HCT116 (cell line): ENCODE results near the gene WSB1. TPM values are rescaled to one million over a fixed set of nuclear protein-coding genes. Genes with fewer than 3 reads are reported as not detected.
"Not testable (repeated sequence)": the region's sequence is repeated elsewhere in the genome, so short reads cannot be mapped to it uniquely, and the experiment has no call there.

Experiments
- ATAC-seq: fragments of 200-7000 bp; cut with Tn5 transposase; 2 replicates; pipeline ENCODE4 v1.9.1; 2020; ENCODE audit warnings: mild to moderate bottlenecking, moderate library complexity
- BruUV-seq: library from RNA; stranded (reverse); fragments of 400-500 nt; replicated peaks from 2 replicates; lab custom pipeline; 2021; lab: Mats Ljungman, UMichigan
- CTCF ChIA-PET: fragments of 300-600 bp; sonication (Branson Sonifier 250); formaldehyde crosslinking; loops from one replicate; lab custom pipeline; 2021; ENCODE audit warnings: antibody characterized with exemption; lab: Charles Lee
- POLR2A ChIA-PET: fragments of 300-600, 350-600 bp; sonication (Branson Sonifier 250); formaldehyde crosslinking; loops from one replicate; lab custom pipeline; 2021; ENCODE audit warnings: antibody characterized with exemption; lab: Charles Lee
- RAD21 ChIA-PET, 2 experiments: fragments of 300-600 bp; sonication (Branson Sonifier 250); formaldehyde crosslinking; loops; one replicate each; lab custom pipeline; 2023; ENCODE audit warnings: low total read pairs in 2 of 2; ENCODE audit not compliant: uncharacterized antibody in 2 of 2, unreplicated experiment in 2 of 2, low non-redundant PET in 1 of 2; lab: Charles Lee
- DNase-seq: peaks from one replicate; pipeline ENCODE4 v3.0.0-alpha.2; 2010; ENCODE audit warnings: low read depth, low spot score
- H2AFZ ChIP-seq: fragments of 200-600 bp; shearing (Covaris generic), sonication (generic); 2 replicates; pipeline ENCODE4 v1.6.1; 2017; ENCODE audit warnings: low read depth, mixed run types, mixed read lengths, antibody characterized with exemption, low read length; ENCODE audit not compliant: poor library complexity, severe bottlenecking
- H3K27ac ChIP-seq: 2 replicates; pipeline ENCODE4 v1.5.1; 2012; ENCODE audit warnings: low read depth, low read length
- H3K27me3 ChIP-seq: fragments of 200-600 bp; sonication (generic); 2 replicates; pipeline ENCODE4 v1.6.1; 2016; ENCODE audit warnings: mixed run types, low read length, mixed read lengths; ENCODE audit not compliant: insufficient read depth
- H3K36me3 ChIP-seq, 2 experiments: fragments of 200-500 bp in 1 of 2; fragments of 200-600 bp in 1 of 2; sonication (Bioruptor generic) in 1 of 2; sonication (generic) in 1 of 2; 2 replicates each; pipeline versions ENCODE4 v1.5.1 to v1.6.1; 2014 to 2016; ENCODE audit warnings: low read length in 2 of 2, inconsistent platforms in 1 of 2, mixed read lengths in 1 of 2, mixed run types in 1 of 2; ENCODE audit not compliant: insufficient read depth in 2 of 2, control insufficient read depth in 1 of 2
- H3K4me1 ChIP-seq, 2 experiments: fragments of 200-600 bp in 1 of 2; sonication (generic) in 1 of 2; 2 replicates each; pipeline versions ENCODE4 v1.5.1 to v1.6.1; 2012 to 2017; ENCODE audit warnings: low read length in 2 of 2, inconsistent platforms in 1 of 2, mild to moderate bottlenecking in 1 of 2, mixed read lengths in 1 of 2, mixed run types in 1 of 2, moderate library complexity in 1 of 2; ENCODE audit not compliant: insufficient read depth in 2 of 2, control insufficient read depth in 1 of 2
- H3K4me2 ChIP-seq: fragments of 200-600 bp; sonication (generic); 2 replicates; pipeline ENCODE4 v1.6.1; 2017; ENCODE audit warnings: mixed run types, low read length, mixed read lengths
- H3K4me3 ChIP-seq, 2 experiments: fragments of 200-600 bp in 1 of 2; sonication (generic) in 1 of 2; replicated peaks in 1 of 2; 2 replicates each; pipeline ENCODE4 v1.5.1; 2011 to 2016; ENCODE audit warnings: low read length in 2 of 2, control low read depth in 1 of 2, low read depth in 1 of 2, mild to moderate bottlenecking in 1 of 2, mixed read lengths in 1 of 2, mixed run types in 1 of 2
- H3K79me2 ChIP-seq: fragments of 200-600 bp; sonication (generic); 2 replicates; pipeline ENCODE4 v1.6.1; 2017; ENCODE audit warnings: mild to moderate bottlenecking, mixed run types, low read length, moderate library complexity, mixed read lengths; ENCODE audit not compliant: insufficient read depth
- H3K9ac ChIP-seq: fragments of 200-600 bp; sonication (generic); 2 replicates; pipeline ENCODE4 v1.6.1; 2016; ENCODE audit warnings: low read length, mixed read lengths
- H3K9me2 ChIP-seq: fragments of 200-600 bp; sonication (generic), shearing (Covaris generic); 2 replicates; pipeline ENCODE4 v1.6.1; 2017; ENCODE audit warnings: mixed run types, mild to moderate bottlenecking, moderate library complexity; ENCODE audit not compliant: insufficient read depth
- H3K9me3 ChIP-seq, 2 experiments: fragments of 200-500 bp in 1 of 2; fragments of 200-600 bp in 1 of 2; sonication (Bioruptor generic) in 1 of 2; sonication (generic) in 1 of 2; 2 replicates each; pipeline ENCODE4 v1.6.1; 2014 to 2017; ENCODE audit warnings: low read length in 2 of 2, mixed read lengths in 2 of 2, inconsistent platforms in 1 of 2, low read depth in 1 of 2, mild to moderate bottlenecking in 1 of 2, mixed run types in 1 of 2, moderate library complexity in 1 of 2; ENCODE audit not compliant: control insufficient read depth in 1 of 2, insufficient read depth in 1 of 2
- H4K20me1 ChIP-seq: fragments of 200-600 bp; sonication (generic), shearing (Covaris generic); 2 replicates; pipeline ENCODE4 v1.6.1; 2017; ENCODE audit warnings: mixed run types, mild to moderate bottlenecking, moderate library complexity; ENCODE audit not compliant: insufficient read depth
- CBX3 ChIP-seq: IDR thresholded peaks from 2 replicates; pipeline ENCODE4 v1.6.1; 2012; ENCODE audit warnings: low read depth
- FOSL1 ChIP-seq: IDR thresholded peaks from 2 replicates; pipeline ENCODE4 v1.6.1; 2012; ENCODE audit warnings: low read depth
- ZNF274 ChIP-seq: fragments of 200-500 bp; sonication (Bioruptor generic); IDR thresholded peaks from 2 replicates; pipeline ENCODE4 v1.6.1; 2014; ENCODE audit warnings: mild to moderate bottlenecking, low read depth, low read length, inconsistent platforms
- intact Hi-C: fragments of 100-400 bp; cut with micrococcal nuclease; formaldehyde crosslinking; loops from 2 replicates; pipeline ENCODE4 v1.10.0; 2022
- total RNA-seq: library from RNA; stranded (reverse); gene quantifications from one replicate; pipeline ENCODE4 v1.2.1, GENCODE V29; 2021; ENCODE audit not compliant: unreplicated experiment
- TF ChIP-seq, protein P1 (sequence below), 3 experiments: fragments of 200-600 bp in 1 of 3; sonication (generic) in 1 of 3; IDR thresholded peaks in 2 of 3; conservative IDR thresholded peaks in 1 of 3; 2 replicates each; pipeline ENCODE4 v1.5.1; 2012 to 2017; ENCODE audit warnings: low read depth in 2 of 3, low read length in 2 of 3, antibody characterized with exemption in 1 of 3, borderline replicate concordance in 1 of 3, control low read depth in 1 of 3, mild to moderate bottlenecking in 1 of 3, mixed read lengths in 1 of 3, mixed run types in 1 of 3, moderate library complexity in 1 of 3; ENCODE audit not compliant: insufficient read depth in 1 of 3
- TF ChIP-seq, protein P2 (sequence below): IDR thresholded peaks from 2 replicates; pipeline ENCODE4 v1.6.1; 2012; ENCODE audit warnings: low read depth

Gene WSB1
- total RNA-seq, 1 experiment from 2014 or later = 88.0 TPM

DNA sequence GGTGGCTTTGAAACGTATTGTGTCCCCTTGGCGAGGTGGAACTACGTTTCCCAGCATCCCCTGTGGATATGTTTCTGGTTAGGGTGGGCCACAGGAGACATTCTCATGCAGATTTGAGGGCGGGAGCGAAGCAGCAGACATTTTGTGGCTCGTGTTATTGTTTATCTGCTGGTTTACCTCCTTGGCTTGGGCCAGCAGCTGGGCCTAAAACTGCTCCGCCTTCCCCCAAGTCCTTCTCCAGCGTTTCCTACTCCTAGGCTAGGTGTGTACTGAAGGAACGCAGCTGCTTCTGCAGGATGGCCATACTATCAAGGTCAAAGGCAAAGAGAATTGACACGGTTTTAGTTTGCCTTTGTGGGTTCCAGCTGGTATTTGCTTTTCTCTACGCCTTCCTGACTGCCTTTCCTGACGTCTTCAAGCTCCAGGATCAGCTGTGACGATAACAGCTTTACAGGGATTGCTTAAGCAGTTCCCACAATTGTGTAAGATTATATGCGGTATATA is 17.2 kb upstream of the WSB1 start:
- no peaks in the 10 kb centered on the region for H3K79me2 ChIP-seq
- intact Hi-C loops = no loop called here
- no peaks in the 10 kb centered on the region for H3K27me3 ChIP-seq
- TF ChIP-seq, protein P1, sequence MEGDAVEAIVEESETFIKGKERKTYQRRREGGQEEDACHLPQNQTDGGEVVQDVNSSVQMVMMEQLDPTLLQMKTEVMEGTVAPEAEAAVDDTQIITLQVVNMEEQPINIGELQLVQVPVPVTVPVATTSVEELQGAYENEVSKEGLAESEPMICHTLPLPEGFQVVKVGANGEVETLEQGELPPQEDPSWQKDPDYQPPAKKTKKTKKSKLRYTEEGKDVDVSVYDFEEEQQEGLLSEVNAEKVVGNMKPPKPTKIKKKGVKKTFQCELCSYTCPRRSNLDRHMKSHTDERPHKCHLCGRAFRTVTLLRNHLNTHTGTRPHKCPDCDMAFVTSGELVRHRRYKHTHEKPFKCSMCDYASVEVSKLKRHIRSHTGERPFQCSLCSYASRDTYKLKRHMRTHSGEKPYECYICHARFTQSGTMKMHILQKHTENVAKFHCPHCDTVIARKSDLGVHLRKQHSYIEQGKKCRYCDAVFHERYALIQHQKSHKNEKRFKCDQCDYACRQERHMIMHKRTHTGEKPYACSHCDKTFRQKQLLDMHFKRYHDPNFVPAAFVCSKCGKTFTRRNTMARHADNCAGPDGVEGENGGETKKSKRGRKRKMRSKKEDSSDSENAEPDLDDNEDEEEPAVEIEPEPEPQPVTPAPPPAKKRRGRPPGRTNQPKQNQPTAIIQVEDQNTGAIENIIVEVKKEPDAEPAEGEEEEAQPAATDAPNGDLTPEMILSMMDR (IDR thresholded peaks at IDR 0.05 in 2 of 3, conservative IDR thresholded peaks at IDR 0.05 in 1 of 3; ENCODE audit: borderline replicate concordance in 1 of 3, insufficient read depth in 1 of 3, low read depth in 2 of 3, low read length in 2 of 3) = no peak
- TF ChIP-seq ZNF274 (no peak), CBX3 (no peak), FOSL1 (no peak)
- TF ChIP-seq, protein P2, sequence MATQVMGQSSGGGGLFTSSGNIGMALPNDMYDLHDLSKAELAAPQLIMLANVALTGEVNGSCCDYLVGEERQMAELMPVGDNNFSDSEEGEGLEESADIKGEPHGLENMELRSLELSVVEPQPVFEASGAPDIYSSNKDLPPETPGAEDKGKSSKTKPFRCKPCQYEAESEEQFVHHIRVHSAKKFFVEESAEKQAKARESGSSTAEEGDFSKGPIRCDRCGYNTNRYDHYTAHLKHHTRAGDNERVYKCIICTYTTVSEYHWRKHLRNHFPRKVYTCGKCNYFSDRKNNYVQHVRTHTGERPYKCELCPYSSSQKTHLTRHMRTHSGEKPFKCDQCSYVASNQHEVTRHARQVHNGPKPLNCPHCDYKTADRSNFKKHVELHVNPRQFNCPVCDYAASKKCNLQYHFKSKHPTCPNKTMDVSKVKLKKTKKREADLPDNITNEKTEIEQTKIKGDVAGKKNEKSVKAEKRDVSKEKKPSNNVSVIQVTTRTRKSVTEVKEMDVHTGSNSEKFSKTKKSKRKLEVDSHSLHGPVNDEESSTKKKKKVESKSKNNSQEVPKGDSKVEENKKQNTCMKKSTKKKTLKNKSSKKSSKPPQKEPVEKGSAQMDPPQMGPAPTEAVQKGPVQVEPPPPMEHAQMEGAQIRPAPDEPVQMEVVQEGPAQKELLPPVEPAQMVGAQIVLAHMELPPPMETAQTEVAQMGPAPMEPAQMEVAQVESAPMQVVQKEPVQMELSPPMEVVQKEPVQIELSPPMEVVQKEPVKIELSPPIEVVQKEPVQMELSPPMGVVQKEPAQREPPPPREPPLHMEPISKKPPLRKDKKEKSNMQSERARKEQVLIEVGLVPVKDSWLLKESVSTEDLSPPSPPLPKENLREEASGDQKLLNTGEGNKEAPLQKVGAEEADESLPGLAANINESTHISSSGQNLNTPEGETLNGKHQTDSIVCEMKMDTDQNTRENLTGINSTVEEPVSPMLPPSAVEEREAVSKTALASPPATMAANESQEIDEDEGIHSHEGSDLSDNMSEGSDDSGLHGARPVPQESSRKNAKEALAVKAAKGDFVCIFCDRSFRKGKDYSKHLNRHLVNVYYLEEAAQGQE = no peak
- H3K4me2 ChIP-seq = no peak overlapping the region
- H3K4me3 ChIP-seq = no peak overlapping the region
- no peak overlapping the region for H3K9ac ChIP-seq
- ATAC-seq (peak; percentile 52; the same call in 1 of the 2 replicates), DNase-seq (no peak)
- H3K36me3 ChIP-seq = no peaks in the 10 kb centered on the region
- ChIA-PET RAD21 (interaction anchor here in 1 of 2 experiments (0.5 kb wide), 1 partner anchor 324 kb away, joined by 3 read pairs; no protein-coding TSS in a partner anchor), POLR2A (interaction anchor here (1.2 kb wide), 1 partner anchor 18 kb away, joined by 6 read pairs; the partner anchor contains the start of gene WSB1), CTCF (no interaction called here)
- H2AFZ ChIP-seq = no peak overlapping the region
- BruUV-seq = no TSS peak
- H3K4me1 ChIP-seq = no peaks in the 10 kb centered on the region
- H3K9me2 ChIP-seq = no peaks in the 10 kb centered on the region
- no peaks in the 10 kb centered on the region for H3K9me3 ChIP-seq
- no peaks in the 10 kb centered on the region for H4K20me1 ChIP-seq
- H3K27ac ChIP-seq = no peak overlapping the region

DNA sequence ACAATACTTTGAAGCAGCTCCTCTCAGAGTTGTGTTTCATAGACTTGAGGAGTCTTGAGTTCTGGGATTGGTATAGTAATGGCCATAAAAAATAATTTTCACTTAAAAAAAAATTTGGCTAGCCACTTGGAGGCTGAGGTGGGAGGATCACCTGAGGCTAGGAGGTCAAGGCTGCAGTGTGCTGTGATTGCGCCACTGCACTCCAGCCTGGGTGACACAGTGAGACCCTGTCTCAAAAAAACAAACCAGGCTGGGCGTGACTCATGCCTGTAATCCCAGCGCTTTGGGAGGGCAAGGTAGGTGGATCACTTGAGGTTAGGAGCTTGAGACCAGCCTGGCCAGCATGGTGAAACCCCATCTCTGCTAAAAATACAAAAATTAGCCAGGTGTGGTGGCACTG is 14.8 kb upstream of the WSB1 start:
- H3K9me3 ChIP-seq, H3K27ac ChIP-seq, H3K4me3 ChIP-seq, H3K36me3 ChIP-seq, H3K9me2 ChIP-seq, ATAC-seq, RAD21 ChIA-PET, H3K4me1 ChIP-seq, H3K9ac ChIP-seq, H2AFZ ChIP-seq, CTCF ChIA-PET, H3K27me3 ChIP-seq, intact Hi-C loops, H3K79me2 ChIP-seq, H3K4me2 ChIP-seq, H4K20me1 ChIP-seq, BruUV-seq, DNase-seq: not testable (repeated sequence)
- POLR2A ChIA-PET = interaction anchor here (1.2 kb wide), 1 partner anchor 16 kb away, joined by 4 read pairs; no protein-coding TSS in a partner anchor
